ENCODE measurements around the gene SLITRK3.

SLITRK3 gene

DNA sequence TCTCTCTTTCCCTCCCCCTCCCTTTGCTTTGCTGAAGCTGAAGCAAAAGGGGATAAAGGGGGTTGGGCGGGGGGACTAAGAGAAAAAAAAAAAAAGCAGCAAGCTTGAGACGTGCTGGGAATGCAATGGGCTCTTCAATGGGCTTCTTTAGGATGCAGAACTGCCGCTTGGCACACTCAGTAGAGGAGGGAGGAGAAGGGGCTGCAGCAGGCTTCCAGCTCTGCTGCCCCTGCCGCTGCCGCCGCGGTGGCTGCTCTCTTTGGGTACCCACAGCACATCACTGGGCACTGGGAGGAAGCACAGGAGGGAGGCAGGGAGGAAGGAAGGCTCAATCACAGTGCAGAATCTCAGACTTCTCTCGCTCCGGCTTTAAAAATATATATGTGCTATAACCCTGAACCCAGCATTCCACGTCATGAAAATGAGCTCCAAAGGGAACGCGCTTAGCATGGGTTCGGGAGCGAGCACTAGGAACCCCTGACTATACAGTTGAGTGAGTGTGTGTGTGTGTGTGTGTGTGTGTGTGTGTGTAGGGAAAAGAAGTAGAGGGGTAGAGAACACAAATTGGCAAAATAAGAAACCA is 3.5 kb downstream of the SLITRK3 start:
- Histone ChIP-seq H3K4me3 (ENCODE audit: low read length in 2 of 2) (peak overlapping the region in 1 of 2 donors; percentile 41), H3K9ac (ENCODE audit: low read depth in 1 of 2, low read length in 2 of 2) (no peak overlapping the region), H3K9me3 (ENCODE audit: control insufficient read depth in 2 of 2, low read length in 2 of 2) (no peaks in the 10 kb centered on the region), H3K4me1 (ENCODE audit: control insufficient read depth in 2 of 2, insufficient read depth in 2 of 2, low read length in 2 of 2) (peaks cover 0 to 15% of the 10 kb centered on the region in 2 donors), H3K27me3 (ENCODE audit: control insufficient read depth in 2 of 2, insufficient read depth in 2 of 2, low read length in 2 of 2) (peaks cover 36 to 50% of the 10 kb centered on the region in 2 donors), H3K27ac (ENCODE audit: low read depth in 2 of 2, low read length in 2 of 2) (no peak overlapping the region), H3K36me3 (ENCODE audit: control insufficient read depth in 2 of 2, insufficient read depth in 2 of 2, low read length in 2 of 2) (no peaks in the 10 kb centered on the region)

DNA sequence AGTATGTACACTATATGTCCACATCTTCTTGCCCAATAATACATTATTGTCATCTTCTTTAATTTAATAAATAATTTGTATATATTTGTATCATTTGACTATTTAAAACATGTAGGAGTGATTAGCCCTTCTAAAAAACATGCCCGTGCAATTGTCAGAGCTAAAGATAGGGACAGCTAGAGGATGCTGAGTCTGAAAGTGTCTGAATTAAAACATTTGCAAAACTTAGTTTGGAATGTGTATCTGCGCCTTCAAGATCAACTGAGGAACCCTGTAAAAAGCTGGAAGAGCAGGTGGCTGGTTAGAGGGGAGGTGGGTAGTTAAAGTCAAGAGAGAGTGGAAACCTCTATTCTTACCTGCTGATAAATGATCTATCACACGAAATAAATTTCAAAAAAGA is 4.7 kb downstream of the SLITRK3 start:
- no peak overlapping the region for H3K27ac ChIP-seq (ENCODE audit: low read depth in 2 of 2, low read length in 2 of 2)
- peaks cover 0 to 11% of the 10 kb centered on the region in 2 donors for H3K4me1 ChIP-seq (ENCODE audit: control insufficient read depth in 2 of 2, insufficient read depth in 2 of 2, low read length in 2 of 2)
- H3K27me3 ChIP-seq (ENCODE audit: control insufficient read depth in 2 of 2, insufficient read depth in 2 of 2, low read length in 2 of 2), result peaks cover 31 to 39% of the 10 kb centered on the region in 2 donors
- no peaks in the 10 kb centered on the region for H3K9me3 ChIP-seq (ENCODE audit: control insufficient read depth in 2 of 2, low read length in 2 of 2)
- no peak overlapping the region for H3K4me3 ChIP-seq (ENCODE audit: low read length in 2 of 2)
- no peaks in the 10 kb centered on the region for H3K36me3 ChIP-seq (ENCODE audit: control insufficient read depth in 2 of 2, insufficient read depth in 2 of 2, low read length in 2 of 2)
- no peak overlapping the region for H3K9ac ChIP-seq (ENCODE audit: low read depth in 1 of 2, low read length in 2 of 2)

GRCh38 chr3:165188452-165188851 is 7.7 kb downstream of the SLITRK3 start:
- no peaks in the 10 kb centered on the region for H3K36me3 ChIP-seq (ENCODE audit: control insufficient read depth in 2 of 2, insufficient read depth in 2 of 2, low read length in 2 of 2)

GRCh38 chr3:165185707-165186327 is 10.4 kb downstream of the SLITRK3 start:
- Histone ChIP-seq H3K4me3 (ENCODE audit: low read length in 2 of 2) (no peak overlapping the region), H3K9me3 (ENCODE audit: control insufficient read depth in 2 of 2, low read length in 2 of 2) (no peaks in the 10 kb centered on the region), H3K27ac (ENCODE audit: low read depth in 2 of 2, low read length in 2 of 2) (no peak overlapping the region), H3K36me3 (ENCODE audit: control insufficient read depth in 2 of 2, insufficient read depth in 2 of 2, low read length in 2 of 2) (no peaks in the 10 kb centered on the region), H3K4me1 (ENCODE audit: control insufficient read depth in 2 of 2, insufficient read depth in 2 of 2, low read length in 2 of 2) (no peaks in the 10 kb centered on the region), H3K9ac (ENCODE audit: low read depth in 1 of 2, low read length in 2 of 2) (no peak overlapping the region), H3K27me3 (ENCODE audit: control insufficient read depth in 2 of 2, insufficient read depth in 2 of 2, low read length in 2 of 2) (no peaks in the 10 kb centered on the region)

More at GRCh38 chr3:165188452-165188851, 7.7 kb downstream of the SLITRK3 start:
- Histone ChIP-seq H3K27ac (ENCODE audit: low read depth in 2 of 2, low read length in 2 of 2) (no peak overlapping the region), H3K9me3 (ENCODE audit: control insufficient read depth in 2 of 2, low read length in 2 of 2) (no peaks in the 10 kb centered on the region), H3K9ac (ENCODE audit: low read depth in 1 of 2, low read length in 2 of 2) (no peak overlapping the region), H3K27me3 (ENCODE audit: control insufficient read depth in 2 of 2, insufficient read depth in 2 of 2, low read length in 2 of 2) (peaks cover 10 to 14% of the 10 kb centered on the region in 2 donors), H3K4me1 (ENCODE audit: control insufficient read depth in 2 of 2, insufficient read depth in 2 of 2, low read length in 2 of 2) (no peaks in the 10 kb centered on the region), H3K4me3 (ENCODE audit: low read length in 2 of 2) (no peak overlapping the region)

DNA sequence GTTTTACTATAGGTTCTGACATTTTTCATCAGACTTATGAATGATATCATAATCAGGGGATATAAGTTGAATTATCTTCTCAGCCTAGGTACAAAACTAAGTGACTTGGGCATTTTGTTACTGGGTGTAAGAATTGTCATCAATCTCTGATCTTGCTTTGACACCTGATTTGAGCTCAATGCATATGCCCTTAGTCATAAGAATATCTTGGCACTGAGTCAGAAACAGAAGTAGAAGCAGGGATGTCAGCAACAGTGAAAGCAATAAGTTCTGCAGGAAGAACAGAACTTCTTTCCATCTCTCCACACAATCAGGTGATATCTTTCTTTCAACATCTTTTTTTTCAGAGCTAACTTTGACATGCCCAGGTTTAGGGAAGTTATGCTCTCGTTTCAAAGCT is 14.6 kb downstream of the SLITRK3 start:
- Histone ChIP-seq H3K4me1 (ENCODE audit: control insufficient read depth in 2 of 2, insufficient read depth in 2 of 2, low read length in 2 of 2) (no peaks in the 10 kb centered on the region), H3K36me3 (ENCODE audit: control insufficient read depth in 2 of 2, insufficient read depth in 2 of 2, low read length in 2 of 2) (no peaks in the 10 kb centered on the region), H3K9me3 (ENCODE audit: control insufficient read depth in 2 of 2, low read length in 2 of 2) (no peaks in the 10 kb centered on the region), H3K27ac (ENCODE audit: low read depth in 2 of 2, low read length in 2 of 2) (no peak overlapping the region), H3K27me3 (ENCODE audit: control insufficient read depth in 2 of 2, insufficient read depth in 2 of 2, low read length in 2 of 2) (no peaks in the 10 kb centered on the region), H3K4me3 (ENCODE audit: low read length in 2 of 2) (no peak overlapping the region), H3K9ac (ENCODE audit: low read depth in 1 of 2, low read length in 2 of 2) (no peak overlapping the region)

DNA sequence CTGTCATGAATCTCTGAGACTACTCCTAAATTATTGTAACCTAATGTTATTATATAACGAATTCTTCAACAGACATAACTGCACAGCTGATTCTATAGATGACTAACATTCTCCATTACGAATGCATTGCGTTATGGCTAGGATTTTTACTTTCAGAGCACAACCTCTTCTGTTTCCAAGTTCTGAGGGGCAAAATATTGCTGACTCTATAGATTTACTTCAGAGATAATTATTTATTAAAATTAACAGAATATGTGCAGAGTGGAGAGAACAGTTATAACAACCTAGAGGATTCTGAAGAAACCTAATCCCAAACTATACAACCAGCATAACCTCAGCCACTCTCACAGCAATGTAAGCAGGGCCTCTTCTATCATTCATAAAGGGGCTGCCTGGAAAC is 25.9 kb downstream of the SLITRK3 start:
- no peak overlapping the region for H3K4me3 ChIP-seq (ENCODE audit: low read length in 2 of 2)
- H3K9ac ChIP-seq (ENCODE audit: low read depth in 1 of 2, low read length in 2 of 2), result no peak overlapping the region
- no peaks in the 10 kb centered on the region for H3K27me3 ChIP-seq (ENCODE audit: control insufficient read depth in 2 of 2, insufficient read depth in 2 of 2, low read length in 2 of 2)
- no peaks in the 10 kb centered on the region for H3K36me3 ChIP-seq (ENCODE audit: control insufficient read depth in 2 of 2, insufficient read depth in 2 of 2, low read length in 2 of 2)
- H3K4me1 ChIP-seq (ENCODE audit: control insufficient read depth in 2 of 2, insufficient read depth in 2 of 2, low read length in 2 of 2), result no peaks in the 10 kb centered on the region
- no peaks in the 10 kb centered on the region for H3K9me3 ChIP-seq (ENCODE audit: control insufficient read depth in 2 of 2, low read length in 2 of 2)
- H3K27ac ChIP-seq (ENCODE audit: low read depth in 2 of 2, low read length in 2 of 2), result no peak overlapping the region

DNA sequence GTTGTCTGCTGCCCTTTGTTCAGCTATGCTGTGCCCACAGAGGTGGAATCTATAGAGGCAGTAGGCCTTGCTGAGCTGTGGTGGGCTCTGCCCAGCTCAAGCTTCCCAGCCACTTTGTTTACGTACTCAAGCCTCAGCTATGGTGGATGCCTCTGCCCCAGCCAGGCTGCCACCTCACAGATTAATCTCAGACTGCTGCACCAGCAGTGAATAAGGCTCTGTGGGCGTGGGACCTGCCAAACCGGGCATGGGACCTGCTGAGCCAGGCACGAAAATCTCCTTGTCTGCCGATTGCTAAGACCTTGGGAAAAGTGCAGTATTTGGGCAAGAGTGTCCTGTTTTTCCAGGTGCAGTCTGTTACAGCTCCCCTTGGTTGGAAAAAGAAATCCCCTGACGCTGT is 26.8 kb downstream of the SLITRK3 start:
- Histone ChIP-seq H3K27ac (ENCODE audit: low read depth in 2 of 2, low read length in 2 of 2) (no peak overlapping the region), H3K27me3 (ENCODE audit: control insufficient read depth in 2 of 2, insufficient read depth in 2 of 2, low read length in 2 of 2) (no peaks in the 10 kb centered on the region), H3K9me3 (ENCODE audit: control insufficient read depth in 2 of 2, low read length in 2 of 2) (no peaks in the 10 kb centered on the region), H3K9ac (ENCODE audit: low read depth in 1 of 2, low read length in 2 of 2) (no peak overlapping the region), H3K4me1 (ENCODE audit: control insufficient read depth in 2 of 2, insufficient read depth in 2 of 2, low read length in 2 of 2) (no peaks in the 10 kb centered on the region), H3K36me3 (ENCODE audit: control insufficient read depth in 2 of 2, insufficient read depth in 2 of 2, low read length in 2 of 2) (no peaks in the 10 kb centered on the region), H3K4me3 (ENCODE audit: low read length in 2 of 2) (no peak overlapping the region)

DNA sequence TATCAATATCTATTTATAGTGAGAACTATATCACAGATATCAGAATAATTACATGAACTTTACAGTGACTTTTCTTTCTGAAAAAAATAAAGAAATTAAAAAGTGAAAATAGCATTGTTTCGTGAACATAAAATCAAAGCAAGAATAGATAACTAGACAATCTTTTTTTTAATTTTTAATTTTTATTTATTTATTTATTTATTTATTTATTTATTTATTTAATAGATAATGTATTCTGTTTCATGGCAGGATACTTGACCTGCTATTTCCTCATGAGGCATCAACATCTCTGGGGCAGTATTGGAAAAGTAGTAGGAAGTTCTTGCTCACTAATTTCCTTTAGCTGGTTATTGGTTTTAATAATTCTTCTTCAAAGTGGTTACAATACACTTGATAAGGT is 33.3 kb downstream of the SLITRK3 start:
- no peaks in the 10 kb centered on the region for H3K27me3 ChIP-seq (ENCODE audit: control insufficient read depth in 2 of 2, insufficient read depth in 2 of 2, low read length in 2 of 2)

DNA sequence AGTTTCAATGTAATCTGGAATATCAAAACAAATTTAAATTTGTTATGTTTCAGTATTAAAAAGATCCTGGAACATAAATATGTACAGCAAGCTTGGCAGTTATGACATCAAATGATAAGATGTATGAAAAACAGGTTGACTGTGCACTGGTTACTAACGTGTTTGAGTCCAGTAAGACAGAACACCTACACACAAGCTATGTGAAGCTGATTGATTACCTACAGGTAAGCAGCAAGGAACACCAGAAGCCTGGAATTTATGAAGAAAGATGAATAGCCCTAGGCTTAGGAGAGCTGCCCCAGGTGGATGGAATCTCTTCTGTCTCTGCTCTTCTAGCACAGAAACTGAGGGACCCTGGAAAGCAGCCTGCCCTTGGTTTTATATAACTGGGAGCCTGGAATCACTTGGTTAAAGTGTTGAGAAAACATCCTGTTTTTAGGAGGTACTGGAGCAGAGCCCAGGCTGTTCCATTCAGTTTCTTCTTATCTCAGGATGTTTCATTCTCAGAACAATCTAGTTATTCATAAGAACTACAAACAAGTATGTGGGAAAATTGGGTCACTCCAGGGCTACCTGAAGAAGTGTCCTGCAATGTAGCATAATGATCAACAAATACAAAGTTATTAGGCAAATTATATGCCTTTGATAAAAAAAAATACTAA is 36.3 kb downstream of the SLITRK3 start:
- no peak overlapping the region for H3K27ac ChIP-seq (ENCODE audit: low read depth in 2 of 2, low read length in 2 of 2)

More for the DNA sequence above, 33.3 kb downstream of the SLITRK3 start:
- peaks cover 0 to 11% of the 10 kb centered on the region in 2 donors for H3K4me1 ChIP-seq (ENCODE audit: control insufficient read depth in 2 of 2, insufficient read depth in 2 of 2, low read length in 2 of 2)
- no peaks in the 10 kb centered on the region for H3K36me3 ChIP-seq (ENCODE audit: control insufficient read depth in 2 of 2, insufficient read depth in 2 of 2, low read length in 2 of 2)
- no peak overlapping the region for H3K27ac ChIP-seq (ENCODE audit: low read depth in 2 of 2, low read length in 2 of 2)
- H3K9ac ChIP-seq (ENCODE audit: low read depth in 1 of 2, low read length in 2 of 2), result no peak overlapping the region
- no peaks in the 10 kb centered on the region for H3K9me3 ChIP-seq (ENCODE audit: control insufficient read depth in 2 of 2, low read length in 2 of 2)
- H3K4me3 ChIP-seq (ENCODE audit: low read length in 2 of 2), result no peak overlapping the region

GRCh38 chr3:165158011-165158410 is 38.2 kb downstream of the SLITRK3 start:
- no peaks in the 10 kb centered on the region for H3K27me3 ChIP-seq (ENCODE audit: control insufficient read depth in 2 of 2, insufficient read depth in 2 of 2, low read length in 2 of 2)
- H3K27ac ChIP-seq (ENCODE audit: low read depth in 2 of 2, low read length in 2 of 2), result peak overlapping the region; percentile 43 to 61
- H3K9ac ChIP-seq (ENCODE audit: low read depth in 1 of 2, low read length in 2 of 2), result no peak overlapping the region
- no peaks in the 10 kb centered on the region for H3K36me3 ChIP-seq (ENCODE audit: control insufficient read depth in 2 of 2, insufficient read depth in 2 of 2, low read length in 2 of 2)
- H3K4me3 ChIP-seq (ENCODE audit: low read length in 2 of 2), result peak overlapping the region; percentile 56 to 66
- H3K4me1 ChIP-seq (ENCODE audit: control insufficient read depth in 2 of 2, insufficient read depth in 2 of 2, low read length in 2 of 2), result peaks cover 2 to 22% of the 10 kb centered on the region in 2 donors
- H3K9me3 ChIP-seq (ENCODE audit: control insufficient read depth in 2 of 2, low read length in 2 of 2), result no peaks in the 10 kb centered on the region

More for the DNA sequence above, 36.3 kb downstream of the SLITRK3 start:
- Histone ChIP-seq H3K9ac (ENCODE audit: low read depth in 1 of 2, low read length in 2 of 2) (no peak overlapping the region), H3K27me3 (ENCODE audit: control insufficient read depth in 2 of 2, insufficient read depth in 2 of 2, low read length in 2 of 2) (no peaks in the 10 kb centered on the region), H3K4me1 (ENCODE audit: control insufficient read depth in 2 of 2, insufficient read depth in 2 of 2, low read length in 2 of 2) (peaks cover 2 to 22% of the 10 kb centered on the region in 2 donors), H3K36me3 (ENCODE audit: control insufficient read depth in 2 of 2, insufficient read depth in 2 of 2, low read length in 2 of 2) (no peaks in the 10 kb centered on the region), H3K9me3 (ENCODE audit: control insufficient read depth in 2 of 2, low read length in 2 of 2) (no peaks in the 10 kb centered on the region), H3K4me3 (ENCODE audit: low read length in 2 of 2) (no peak overlapping the region)
